IPS-20b (cell line): ENCODE measurements around the gene SUSD6.
A peak's percentile ranks its signal among the peaks of the same experiment; 100 is the strongest.
"Not testable (repeated sequence)": the region's sequence is repeated elsewhere in the genome, so short reads cannot be mapped to it uniquely, and the experiment has no call there.

ENCODE experiments used
- H3K27ac ChIP-seq: one replicate; pipeline ENCODE4 v1.5.1; 2013; ENCODE audit warnings: low read length
- H3K27me3 ChIP-seq: 2 replicates; pipeline ENCODE4 v1.6.1; 2013; ENCODE audit warnings: mild to moderate bottlenecking, low read length, inconsistent platforms; ENCODE audit not compliant: insufficient read depth
- H3K36me3 ChIP-seq: 2 replicates; pipeline ENCODE4 v1.6.1; 2013; ENCODE audit warnings: low read depth, mild to moderate bottlenecking, inconsistent platforms, low read length, moderate library complexity; ENCODE audit not compliant: insufficient read depth
- H3K4me1 ChIP-seq: 2 replicates; pipeline ENCODE4 v1.6.1; 2013; ENCODE audit warnings: mild to moderate bottlenecking, control low read depth, inconsistent platforms, low read length, moderate library complexity; ENCODE audit not compliant: insufficient read depth
- H3K4me3 ChIP-seq: 2 replicates; pipeline ENCODE4 v1.5.1; 2013; ENCODE audit warnings: mild to moderate bottlenecking, low read length, inconsistent platforms
- H3K9ac ChIP-seq: 2 replicates; pipeline ENCODE4 v1.6.1; 2013; ENCODE audit warnings: low read depth, mild to moderate bottlenecking, inconsistent platforms, low read length, moderate library complexity
- H3K9me3 ChIP-seq: 2 replicates; pipeline ENCODE4 v1.6.1; 2013; ENCODE audit warnings: mild to moderate bottlenecking, low read depth, low read length, inconsistent platforms; ENCODE audit not compliant: insufficient read depth

The SUSD6 gene

DNA sequence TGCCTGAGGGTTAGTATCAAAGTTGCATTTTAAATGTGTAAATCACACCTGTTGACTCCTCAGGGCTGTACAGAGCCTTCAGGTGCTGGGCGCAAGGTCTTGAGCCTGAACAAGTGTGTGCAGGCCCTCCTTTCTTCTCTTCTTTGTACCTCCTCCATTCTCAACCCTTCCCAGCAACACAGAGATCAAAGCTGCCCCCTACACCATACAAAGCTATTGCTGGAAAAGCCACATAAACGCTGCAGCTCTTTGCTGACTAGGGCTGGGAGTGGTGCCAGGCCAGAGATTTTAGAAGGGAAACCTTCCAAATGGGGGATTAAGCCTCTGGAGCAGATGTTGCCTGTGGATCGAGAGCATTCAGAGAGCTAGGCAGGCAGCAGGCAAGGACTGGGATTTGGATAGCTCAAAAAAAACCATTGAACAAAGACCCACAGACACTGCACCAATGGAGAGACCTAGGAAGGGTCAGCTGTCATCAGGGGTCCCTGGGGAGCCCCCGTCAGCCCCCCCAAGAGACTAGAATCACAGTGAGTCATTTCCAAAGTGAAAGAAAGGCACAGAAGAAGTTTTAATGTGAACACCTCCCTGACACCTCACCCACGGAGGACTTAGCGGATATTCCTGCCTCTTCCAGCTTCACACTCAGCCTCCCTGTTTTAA, 18.2 kb upstream of the SUSD6 start:
- H3K27ac ChIP-seq = no peak overlapping the region
- no peaks in the 10 kb centered on the region for H3K36me3 ChIP-seq
- no peaks in the 10 kb centered on the region for H3K4me1 ChIP-seq
- H3K9ac ChIP-seq = no peak overlapping the region
- H3K27me3 ChIP-seq = no peaks in the 10 kb centered on the region
- no peaks in the 10 kb centered on the region for H3K9me3 ChIP-seq
- H3K4me3 ChIP-seq = no peak overlapping the region

GRCh38 chr14:69594846-69595245, 16.6 kb upstream of the SUSD6 start:
- Histone ChIP-seq H3K9me3 (no peaks in the 10 kb centered on the region), H3K36me3 (no peaks in the 10 kb centered on the region), H3K4me3 (no peak overlapping the region)

DNA sequence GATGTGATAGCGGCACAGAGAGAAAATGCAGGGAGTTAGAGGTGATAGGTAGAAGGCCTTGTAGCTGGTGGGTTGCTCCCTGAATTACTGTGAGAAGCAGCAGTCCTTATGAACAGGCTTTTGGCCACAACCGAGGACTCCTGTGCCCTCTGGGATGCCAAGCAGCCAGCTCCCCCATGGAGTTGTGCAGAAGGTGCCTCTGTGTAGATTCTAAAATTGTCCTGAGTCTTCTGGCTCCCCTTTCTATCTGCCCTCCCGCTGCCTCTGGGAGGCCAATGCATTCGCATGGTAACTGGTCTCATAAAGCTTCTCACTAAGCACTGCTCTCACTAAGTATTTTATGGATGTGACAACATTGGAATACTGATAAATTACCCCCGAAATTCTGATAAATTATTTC, 16.1 kb upstream of the SUSD6 start:
- H3K4me3 ChIP-seq = no peak overlapping the region
- H3K9ac ChIP-seq = no peak overlapping the region
- no peak overlapping the region for H3K27ac ChIP-seq
- H3K4me1 ChIP-seq = no peaks in the 10 kb centered on the region
- H3K9me3 ChIP-seq = no peaks in the 10 kb centered on the region
- no peaks in the 10 kb centered on the region for H3K36me3 ChIP-seq
- no peaks in the 10 kb centered on the region for H3K27me3 ChIP-seq

More at GRCh38 chr14:69594846-69595245, 16.6 kb upstream of the SUSD6 start:
- Histone ChIP-seq H3K27me3 (no peaks in the 10 kb centered on the region), H3K27ac (no peak overlapping the region), H3K4me1 (no peaks in the 10 kb centered on the region), H3K9ac (no peak overlapping the region)

GRCh38 chr14:69599431-69599830, 12.0 kb upstream of the SUSD6 start:
- H3K36me3 ChIP-seq, H3K9ac ChIP-seq, H3K9me3 ChIP-seq, H3K4me1 ChIP-seq, H3K27me3 ChIP-seq, H3K4me3 ChIP-seq, H3K27ac ChIP-seq: not testable (repeated sequence)

GRCh38 chr14:69600304-69600891, 11.0 kb upstream of the SUSD6 start:
- no peaks in the 10 kb centered on the region; the same call in 1 of the 2 replicates for H3K4me1 ChIP-seq
- no peaks in the 10 kb centered on the region for H3K27me3 ChIP-seq
- no peaks in the 10 kb centered on the region for H3K9me3 ChIP-seq
- no peak overlapping the region for H3K27ac ChIP-seq
- no peak overlapping the region for H3K9ac ChIP-seq
- no peak overlapping the region for H3K4me3 ChIP-seq
- no peaks in the 10 kb centered on the region for H3K36me3 ChIP-seq

DNA sequence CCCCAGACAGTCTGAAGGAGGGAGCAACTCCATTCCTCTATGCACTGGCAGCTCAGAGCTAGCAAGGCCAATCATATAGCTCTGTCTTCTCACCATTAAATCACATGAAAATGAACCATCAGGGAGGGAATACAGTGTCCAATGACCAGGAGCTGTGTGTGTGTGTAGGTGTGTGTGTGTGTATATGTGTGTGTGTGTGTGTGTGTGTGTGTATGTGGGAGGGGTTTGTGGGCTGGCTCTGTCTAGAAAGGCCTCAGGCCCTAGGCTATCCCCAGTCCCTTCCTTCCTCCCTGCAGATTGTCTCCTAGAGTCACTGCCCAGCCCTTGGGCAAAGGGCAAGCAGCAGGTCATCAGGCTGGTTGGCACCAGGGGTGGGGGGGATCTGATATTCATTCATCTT, 5.7 kb upstream of the SUSD6 start:
- no peak overlapping the region for H3K27ac ChIP-seq

GRCh38 chr14:69606258-69607184, 4.9 kb upstream of the SUSD6 start:
- Histone ChIP-seq H3K36me3 (no peaks in the 10 kb centered on the region), H3K9ac (no peak overlapping the region), H3K27ac (no peak overlapping the region), H3K4me1 (peaks cover 8% of the 10 kb centered on the region), H3K4me3 (no peak overlapping the region), H3K9me3 (no peaks in the 10 kb centered on the region), H3K27me3 (no peaks in the 10 kb centered on the region)

More for the DNA sequence above, 5.7 kb upstream of the SUSD6 start:
- Histone ChIP-seq H3K9me3 (no peaks in the 10 kb centered on the region), H3K9ac (no peak overlapping the region), H3K27me3 (no peaks in the 10 kb centered on the region), H3K4me3 (no peak overlapping the region), H3K36me3 (no peaks in the 10 kb centered on the region), H3K4me1 (peaks cover 8% of the 10 kb centered on the region)

- Histone ChIP-seq H3K36me3 (no peaks in the 10 kb centered on the region), H3K9me3 (no peaks in the 10 kb centered on the region), H3K27me3 (peaks cover 16% of the 10 kb centered on the region; the same call in 1 of the 2 replicates), H3K27ac (no peak overlapping the region), H3K4me3 (peak overlapping the region; percentile 83), H3K9ac (peak overlapping the region; percentile 84; the same call in 1 of the 2 replicates), H3K4me1 (peaks cover 15% of the 10 kb centered on the region)
Measured at GRCh38 chr14:69610020-69610873, 1.1 kb upstream of the SUSD6 start.

DNA sequence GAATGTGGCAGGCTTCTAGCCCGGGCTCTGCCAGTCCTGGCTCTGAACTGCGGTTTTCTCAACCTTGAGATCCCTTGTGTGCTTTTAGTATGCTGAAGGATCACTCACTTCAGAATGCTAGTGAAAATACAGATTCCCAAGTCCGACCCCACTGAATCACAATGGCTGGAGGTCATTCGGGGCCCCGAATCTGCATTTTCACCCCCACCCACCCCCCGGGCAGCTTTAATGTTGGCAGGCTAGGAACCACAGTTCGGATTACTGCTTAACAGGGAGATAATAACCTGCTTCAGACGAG, 573 bp upstream of the SUSD6 start:
- Histone ChIP-seq H3K36me3 (no peaks in the 10 kb centered on the region), H3K27ac (no peak overlapping the region), H3K4me3 (peak overlapping the region; percentile 83), H3K27me3 (peaks cover 16% of the 10 kb centered on the region; the same call in 1 of the 2 replicates), H3K4me1 (peaks cover 15% of the 10 kb centered on the region), H3K9me3 (no peaks in the 10 kb centered on the region), H3K9ac (peak overlapping the region; percentile 84; the same call in 1 of the 2 replicates)

DNA sequence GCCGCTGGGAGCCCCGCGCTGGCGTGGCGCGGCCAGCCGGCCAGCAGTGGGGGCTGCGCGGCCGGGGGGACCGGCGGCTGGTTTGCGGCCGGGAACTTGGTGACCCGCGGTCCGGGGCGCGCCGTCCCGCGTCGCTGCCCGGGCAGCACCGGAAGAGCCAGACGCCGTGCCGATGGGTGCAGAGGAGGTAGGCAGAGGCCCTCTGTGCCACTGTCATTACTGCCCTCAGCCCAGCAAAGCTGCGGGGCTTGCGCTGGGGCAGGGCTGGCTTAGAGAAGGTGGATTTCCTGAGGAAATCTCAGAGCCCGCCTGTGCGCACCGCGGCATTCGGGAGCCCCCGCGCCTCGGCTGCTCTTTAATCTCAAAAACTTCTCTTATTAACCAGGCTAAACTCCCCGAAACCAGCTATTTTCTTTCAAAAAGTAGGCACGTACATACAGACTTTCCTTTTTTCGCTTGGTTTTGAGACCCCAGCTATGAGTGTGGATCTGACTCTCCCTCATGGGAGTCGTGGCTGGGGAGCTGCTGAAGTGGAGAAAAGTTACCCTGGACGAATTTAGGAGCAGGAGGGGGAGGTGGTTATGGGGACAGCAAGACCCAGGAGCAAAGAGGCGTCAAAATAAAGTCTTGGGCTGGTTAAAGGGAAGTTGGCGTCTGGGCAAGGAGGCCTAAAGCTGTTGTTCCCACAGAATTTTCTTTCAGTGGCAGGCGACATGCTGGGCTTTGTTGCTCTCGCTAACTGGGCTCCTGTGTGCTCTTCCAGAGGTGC, 802 bp downstream of the SUSD6 start:
- no peaks in the 10 kb centered on the region for H3K9me3 ChIP-seq
- peak overlapping the region; percentile 79 for H3K4me3 ChIP-seq
- peak overlapping the region; percentile 63; the same call in 1 of the 2 replicates for H3K9ac ChIP-seq
- no peaks in the 10 kb centered on the region for H3K36me3 ChIP-seq
- H3K27me3 ChIP-seq = peaks cover 16% of the 10 kb centered on the region; the same call in 1 of the 2 replicates
- H3K4me1 ChIP-seq = peaks cover 15% of the 10 kb centered on the region
- H3K27ac ChIP-seq = no peak overlapping the region
